Uterus (tissue), 2 donors: ENCODE results near the gene OR52M1.

Source experiments
- POLR2A ChIP-seq, 2 donors: fragments of 450-650 bp; IDR thresholded peaks; one replicate each; pipeline ENCODE4 v1.6.1; 2016; ENCODE audit warnings: antibody characterized with exemption in 2 of 2, mild to moderate bottlenecking in 1 of 2, moderate library complexity in 1 of 2
- TF ChIP-seq, protein P1 (sequence below), 4 experiments: fragments of 200-600 bp in 2 of 4; fragments of 450-650 bp in 2 of 4; sonication (generic) in 2 of 4; IDR thresholded peaks; one replicate each; pipeline ENCODE4 v1.5.1; 2016 to 2019; ENCODE audit warnings: antibody characterized with exemption in 4 of 4, mild to moderate bottlenecking in 2 of 4, moderate library complexity in 1 of 4

DNA sequence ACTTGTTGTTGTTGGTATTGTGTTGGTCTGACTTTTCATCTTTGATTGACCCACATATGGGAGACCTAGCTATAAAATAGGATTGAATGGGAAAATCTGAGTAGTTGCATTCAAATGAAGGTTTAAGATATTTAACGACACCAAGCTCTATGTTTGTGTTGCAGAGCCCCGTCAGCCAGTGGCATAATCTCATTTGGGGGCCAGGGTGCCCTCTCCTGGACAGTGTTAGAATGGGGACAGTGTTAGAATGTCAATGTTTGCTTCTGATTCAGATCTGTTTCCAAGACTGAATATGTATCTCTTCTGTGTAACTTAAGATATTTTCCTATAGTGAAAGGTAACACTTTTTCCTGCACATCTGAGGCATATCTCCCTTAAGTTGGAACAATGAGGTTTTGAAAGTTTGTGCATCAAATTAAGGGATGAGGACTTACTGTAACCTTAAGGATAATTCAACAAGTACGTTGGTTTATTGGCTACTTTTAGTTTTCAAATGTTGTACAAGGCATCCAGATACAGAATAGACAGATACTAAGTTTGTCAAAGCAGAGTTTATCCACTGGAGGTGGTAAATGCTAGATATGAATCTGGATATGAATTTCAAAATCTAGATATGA is 5.3 kb upstream of the OR52M1 start:
- TF ChIP-seq, protein P1, sequence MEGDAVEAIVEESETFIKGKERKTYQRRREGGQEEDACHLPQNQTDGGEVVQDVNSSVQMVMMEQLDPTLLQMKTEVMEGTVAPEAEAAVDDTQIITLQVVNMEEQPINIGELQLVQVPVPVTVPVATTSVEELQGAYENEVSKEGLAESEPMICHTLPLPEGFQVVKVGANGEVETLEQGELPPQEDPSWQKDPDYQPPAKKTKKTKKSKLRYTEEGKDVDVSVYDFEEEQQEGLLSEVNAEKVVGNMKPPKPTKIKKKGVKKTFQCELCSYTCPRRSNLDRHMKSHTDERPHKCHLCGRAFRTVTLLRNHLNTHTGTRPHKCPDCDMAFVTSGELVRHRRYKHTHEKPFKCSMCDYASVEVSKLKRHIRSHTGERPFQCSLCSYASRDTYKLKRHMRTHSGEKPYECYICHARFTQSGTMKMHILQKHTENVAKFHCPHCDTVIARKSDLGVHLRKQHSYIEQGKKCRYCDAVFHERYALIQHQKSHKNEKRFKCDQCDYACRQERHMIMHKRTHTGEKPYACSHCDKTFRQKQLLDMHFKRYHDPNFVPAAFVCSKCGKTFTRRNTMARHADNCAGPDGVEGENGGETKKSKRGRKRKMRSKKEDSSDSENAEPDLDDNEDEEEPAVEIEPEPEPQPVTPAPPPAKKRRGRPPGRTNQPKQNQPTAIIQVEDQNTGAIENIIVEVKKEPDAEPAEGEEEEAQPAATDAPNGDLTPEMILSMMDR (IDR thresholded peaks at IDR 0.05) = peak in 3 of 4 experiments; percentile 17 to 45 (median 45)
- no peak for TF ChIP-seq POLR2A (IDR thresholded peaks at IDR 0.05)
